GM18519 (cell line): ENCODE data around the gene ADM2.
"Not testable (repeated sequence)": the region's sequence is repeated elsewhere in the genome, so short reads cannot be mapped to it uniquely, and the experiment has no call there.

ENCODE experiments used
- ATAC-seq: cut with Tn5 transposase; IDR thresholded peaks from one replicate; pipeline ENCODE4 v1.9.1; 2021; ENCODE audit warnings: mild to moderate bottlenecking, moderate library complexity; ENCODE audit not compliant: unreplicated experiment, low FRiP score

The ADM2 gene

DNA sequence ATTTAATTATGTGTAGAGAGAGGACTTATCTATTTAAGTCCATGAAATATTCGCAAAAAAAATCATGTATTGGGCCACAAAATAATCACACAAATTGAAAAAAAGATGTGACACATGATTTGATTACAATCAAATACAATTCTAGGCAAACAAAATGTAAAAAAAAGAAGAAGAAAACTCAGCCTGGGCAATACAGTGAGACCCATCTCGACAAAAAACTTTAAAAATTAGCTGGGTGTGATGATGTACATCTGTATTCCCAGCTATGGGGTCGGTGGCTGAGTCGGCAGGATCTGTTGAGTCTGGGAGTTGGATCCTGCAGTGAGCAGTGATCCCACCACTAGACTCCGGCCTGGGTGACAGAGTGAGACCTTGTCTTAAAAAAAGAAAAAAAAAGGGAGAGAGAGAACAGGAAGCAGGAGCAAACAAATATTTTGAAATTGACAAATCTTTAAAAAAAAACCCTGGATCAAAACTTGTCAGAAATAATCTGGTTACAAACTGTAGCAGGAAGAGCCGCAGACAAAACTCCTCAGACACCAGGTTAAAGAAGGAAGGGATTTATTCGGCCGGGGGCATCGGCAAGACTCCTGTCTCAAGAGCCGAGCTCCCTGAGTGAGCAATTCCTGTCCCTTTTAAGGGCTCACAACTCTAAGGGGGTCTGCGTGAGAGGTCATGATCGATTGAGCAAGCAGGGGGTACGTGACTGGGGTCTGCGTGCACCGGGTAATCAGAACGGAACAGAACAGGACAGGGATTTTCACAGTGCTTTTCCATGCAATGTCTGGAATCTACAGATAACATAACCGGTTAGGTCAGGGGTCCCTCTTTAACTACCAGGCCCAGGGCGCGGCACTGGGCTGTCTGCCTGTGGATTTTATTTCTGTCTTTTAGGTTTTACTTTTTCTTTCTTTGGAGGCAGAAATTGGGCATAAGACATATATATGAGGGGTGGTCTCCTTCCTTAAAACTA is 51.8 kb downstream of the ADM2 start:
- ATAC-seq = no peak

- ATAC-seq = not testable (repeated sequence)
Measured at GRCh38 chr22:50533856-50534711, 52.7 kb downstream of the ADM2 start.

GRCh38 chr22:50535113-50535512 is 53.8 kb downstream of the ADM2 start:
- ATAC-seq = no peak
